Keratinocyte (primary cell): ENCODE data around the gene CACNA2D1.

ENCODE experiments used
- CTCF ChIP-seq, 3 experiments: IDR thresholded peaks in 1 of 3; conservative IDR thresholded peaks in 1 of 3; optimal IDR thresholded peaks in 1 of 3; 2 replicates in 2 of 3; 3 replicates in 1 of 3; pipeline versions ENCODE3 to v1.5.1; 2011; ENCODE audit warnings: low read length in 3 of 3, mild to moderate bottlenecking in 3 of 3, moderate library complexity in 2 of 3, control low read depth in 1 of 3, inconsistent platforms in 1 of 3; ENCODE audit not compliant: insufficient read depth in 2 of 3; ENCODE audit errors: extremely low read depth in 1 of 3
- EZH2 ChIP-seq: IDR thresholded peaks from one replicate; pipeline ENCODE4 v1.6.1; 2012; ENCODE audit warnings: inconsistent platforms, mild to moderate bottlenecking, low read length, moderate library complexity

- no peak for TF ChIP-seq CTCF (optimal IDR thresholded peaks at IDR 0.05 in 1 of 3, IDR thresholded peaks at IDR 0.05 in 1 of 3, conservative IDR thresholded peaks at IDR 0.05 in 1 of 3; ENCODE audit: extremely low read depth in 1 of 3, insufficient read depth in 2 of 3, low read length in 3 of 3)
- no peak for TF ChIP-seq EZH2
Measured at GRCh38 chr7:82071468-82071867, 372.1 kb downstream of the CACNA2D1 start.
